GM12865 (cell line): ENCODE data around the gene TNFSF13B.

ENCODE experiments used
- DNase-seq: peaks from one replicate; pipeline ENCODE4 v3.0.0; 2010; ENCODE audit warnings: low read depth
- H3K4me3 ChIP-seq: 2 replicates; pipeline ENCODE4 v1.5.1; 2011; ENCODE audit warnings: mild to moderate bottlenecking, low read depth, low read length, control low read depth
- CTCF ChIP-seq: IDR thresholded peaks from 2 replicates; pipeline ENCODE4 v1.5.1; 2011; ENCODE audit warnings: low read length, control low read depth, low read depth, inconsistent platforms; ENCODE audit not compliant: insufficient read depth; ENCODE audit errors: missing control alignments

The TNFSF13B gene

GRCh38 chr13:108316413-108316812, 46.9 kb downstream of the TNFSF13B start:
- no peak for TF ChIP-seq CTCF
- no peak for DNase-seq
- H3K4me3 ChIP-seq = no peak overlapping the region

GRCh38 chr13:108322206-108322824, 52.8 kb downstream of the TNFSF13B start:
- H3K4me3 ChIP-seq = no peak overlapping the region
- peak; percentile 66 for TF ChIP-seq CTCF
- DNase-seq = peak; percentile 37

GRCh38 chr13:108323031-108323430, 53.5 kb downstream of the TNFSF13B start:
- H3K4me3 ChIP-seq = no peak overlapping the region
- no peak for DNase-seq
- TF ChIP-seq CTCF = no peak

- no peak for DNase-seq
- H3K4me3 ChIP-seq = no peak overlapping the region
- no peak for TF ChIP-seq CTCF
Measured at GRCh38 chr13:108325863-108326262, 56.3 kb downstream of the TNFSF13B start.

GRCh38 chr13:108326309-108326708, 56.8 kb downstream of the TNFSF13B start:
- no peak for TF ChIP-seq CTCF
- DNase-seq = peak; percentile 55
- no peak overlapping the region for H3K4me3 ChIP-seq

GRCh38 chr13:108328848-108329247, 59.3 kb downstream of the TNFSF13B start:
- no peak for DNase-seq
- no peak for TF ChIP-seq CTCF
- H3K4me3 ChIP-seq = no peak overlapping the region

GRCh38 chr13:108332791-108333190, 63.3 kb downstream of the TNFSF13B start:
- DNase-seq = no peak
- no peak overlapping the region for H3K4me3 ChIP-seq
- TF ChIP-seq CTCF = no peak
